Measurements from ENCODE around the gene B4GALT2. TPM values are rescaled to one million over a fixed set of nuclear protein-coding genes. Genes with fewer than 3 reads are reported as not detected.

The B4GALT2 gene
- total RNA-seq, 1 experiment from 2014 or later: 70.9 TPM

DNA sequence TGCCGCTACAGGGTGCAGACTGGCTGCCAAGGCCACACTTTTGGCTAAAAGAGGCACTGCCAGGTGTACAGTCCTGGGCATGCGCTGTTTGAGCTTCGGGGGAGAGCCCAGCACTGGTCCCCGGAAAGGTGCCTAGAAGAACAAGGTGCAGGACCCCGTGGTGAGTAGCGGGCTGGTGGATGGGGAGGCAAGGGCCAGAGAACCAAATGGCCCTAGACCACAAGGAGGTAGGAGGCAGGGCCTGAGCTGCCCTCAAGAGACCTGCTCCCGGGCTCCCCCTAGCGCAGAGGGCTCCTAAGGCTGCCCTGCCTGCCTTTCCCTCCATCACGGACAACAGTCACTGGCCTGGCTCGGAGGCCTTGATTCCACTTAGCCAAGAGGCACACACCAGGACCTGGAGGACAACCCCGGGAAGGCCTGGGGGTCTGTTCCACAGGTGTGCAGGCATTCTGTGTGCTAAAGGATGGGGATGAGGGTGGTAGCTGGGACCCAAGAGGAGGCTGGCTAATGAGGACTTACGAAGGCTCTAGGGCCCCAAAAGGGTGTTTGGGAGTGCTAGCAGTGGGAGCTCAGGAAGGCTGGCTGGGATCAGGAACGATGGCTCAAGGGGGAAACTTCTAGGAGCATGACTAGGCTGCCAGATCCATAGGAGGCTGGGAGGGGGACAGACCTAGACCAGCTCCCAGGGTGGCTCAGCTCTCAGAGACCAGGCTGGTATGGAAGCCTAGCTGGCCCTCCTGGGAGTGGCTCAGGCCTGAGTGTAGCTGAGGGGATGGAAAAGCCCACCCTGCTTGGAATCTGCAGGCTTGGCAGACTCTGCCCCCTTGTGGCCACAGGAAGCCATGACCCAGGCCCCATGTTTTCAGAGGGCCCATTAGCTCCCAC lies 44.7 kb upstream of the B4GALT2 start:
- no peak overlapping the region for H2BK12ac ChIP-seq (ENCODE audit: insufficient read length, low read depth, low read length)
- no peaks in the 10 kb centered on the region for H3K79me1 ChIP-seq (ENCODE audit: insufficient read depth, low read depth, low read length, poor library complexity, severe bottlenecking)
- H3K23ac ChIP-seq (ENCODE audit: insufficient read length, low read depth, low read length): no peak overlapping the region
- no peak overlapping the region for H4K8ac ChIP-seq (replicated peaks; ENCODE audit: insufficient read length, low read depth, low read length)
- no peaks in the 10 kb centered on the region for H4K20me1 ChIP-seq (ENCODE audit: control insufficient read depth, insufficient read depth, insufficient read length)
- no peak overlapping the region for H2AFZ ChIP-seq (ENCODE audit: low read length)
- no peak overlapping the region for H3K56ac ChIP-seq (ENCODE audit: insufficient read length, low read depth, low read length)
- no peak overlapping the region for H3K4ac ChIP-seq (ENCODE audit: low read depth, low read length)
- H3K18ac ChIP-seq (ENCODE audit: insufficient read length, low read depth, low read length): peak overlapping the region; percentile 20
- H2BK15ac ChIP-seq (ENCODE audit: low read depth, low read length): no peak overlapping the region
- H3K27me3 ChIP-seq (ENCODE audit: insufficient read depth, low read length): no peaks in the 10 kb centered on the region
- no peak overlapping the region for H2BK20ac ChIP-seq (ENCODE audit: low read depth, low read length, poor library complexity, severe bottlenecking)
- peaks cover 0 to 6% (median 0%) of the 10 kb centered on the region in 3 experiments; a peak in 1 of 7 replicates for H3K36me3 Mint-ChIP-seq (ENCODE audit: insufficient read depth in 1 of 3, low read depth in 3 of 3)
- TF ChIP-seq, protein P1, sequence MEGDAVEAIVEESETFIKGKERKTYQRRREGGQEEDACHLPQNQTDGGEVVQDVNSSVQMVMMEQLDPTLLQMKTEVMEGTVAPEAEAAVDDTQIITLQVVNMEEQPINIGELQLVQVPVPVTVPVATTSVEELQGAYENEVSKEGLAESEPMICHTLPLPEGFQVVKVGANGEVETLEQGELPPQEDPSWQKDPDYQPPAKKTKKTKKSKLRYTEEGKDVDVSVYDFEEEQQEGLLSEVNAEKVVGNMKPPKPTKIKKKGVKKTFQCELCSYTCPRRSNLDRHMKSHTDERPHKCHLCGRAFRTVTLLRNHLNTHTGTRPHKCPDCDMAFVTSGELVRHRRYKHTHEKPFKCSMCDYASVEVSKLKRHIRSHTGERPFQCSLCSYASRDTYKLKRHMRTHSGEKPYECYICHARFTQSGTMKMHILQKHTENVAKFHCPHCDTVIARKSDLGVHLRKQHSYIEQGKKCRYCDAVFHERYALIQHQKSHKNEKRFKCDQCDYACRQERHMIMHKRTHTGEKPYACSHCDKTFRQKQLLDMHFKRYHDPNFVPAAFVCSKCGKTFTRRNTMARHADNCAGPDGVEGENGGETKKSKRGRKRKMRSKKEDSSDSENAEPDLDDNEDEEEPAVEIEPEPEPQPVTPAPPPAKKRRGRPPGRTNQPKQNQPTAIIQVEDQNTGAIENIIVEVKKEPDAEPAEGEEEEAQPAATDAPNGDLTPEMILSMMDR (conservative IDR thresholded peaks at IDR 0.05): peak; percentile 85
- H3K4me3 Mint-ChIP-seq: peak overlapping the region; percentile 76 to 88
- H3K9me3 ChIP-seq (ENCODE audit: control insufficient read depth, low read depth, low read length): no peaks in the 10 kb centered on the region
- no peak overlapping the region for H3K9ac ChIP-seq (ENCODE audit: extremely low read depth, insufficient read length, low read length)
- H3K14ac ChIP-seq (ENCODE audit: insufficient read depth, low read length): no peak overlapping the region; the same call in 1 of the 2 replicates
- H3K4me1 ChIP-seq (ENCODE audit: insufficient read depth, low read length): peaks cover 8% of the 10 kb centered on the region; the same call in 1 of the 2 replicates
- no peaks in the 10 kb centered on the region for H3K9me3 Mint-ChIP-seq
- no peak overlapping the region for H2BK5ac ChIP-seq (ENCODE audit: insufficient read length, low read length)
- no peak overlapping the region for H4K5ac ChIP-seq (ENCODE audit: insufficient read length, low read depth, low read length)
- H4K91ac ChIP-seq (ENCODE audit: insufficient read length, low read depth, low read length): no peak overlapping the region
- no peaks in the 10 kb centered on the region for H3K79me2 ChIP-seq (ENCODE audit: insufficient read depth, low read length)
- no peak overlapping the region for H2BK120ac ChIP-seq (ENCODE audit: low read depth, low read length, poor library complexity, severe bottlenecking)
- peak; percentile 93 for DNase-seq
- peak overlapping the region; percentile 72 to 89 (median 85); a peak in 5 of 7 replicates for H3K27ac Mint-ChIP-seq
- peak overlapping the region; percentile 65 for H3K4me2 ChIP-seq (ENCODE audit: insufficient read depth, insufficient read length, low read length)
- H3K27me3 Mint-ChIP-seq (ENCODE audit: low read depth): peaks cover 15% of the 10 kb centered on the region
- H3K23me2 ChIP-seq (ENCODE audit: insufficient read length, low read depth, low read length, poor library complexity, severe bottlenecking): peaks cover 21% of the 10 kb centered on the region
- WGBS (ENCODE audit: extremely low coverage, insufficient read length, low lambda C conversion rate): no CpG with 5 or more reads among the region's 13 CpGs
- peaks cover 44 to 51% of the 10 kb centered on the region in 2 experiments for H3K4me1 Mint-ChIP-seq
- no peak overlapping the region for H2AK5ac ChIP-seq (ENCODE audit: insufficient read length, low read length)
- no peak overlapping the region for H3K27ac ChIP-seq (ENCODE audit: insufficient read length, low read depth, low read length)
- no peak overlapping the region for H3T11ph ChIP-seq (ENCODE audit: low read length)
